ENCODE measurements around the gene UBE2Z.

The UBE2Z gene

GRCh38 chr17:48915459-48916282 is 7.5 kb downstream of the UBE2Z start:
- Histone ChIP-seq H3K27me3 (ENCODE audit: insufficient read depth, low read length, poor library complexity) (no peaks in the 10 kb centered on the region), H3K36me3 (ENCODE audit: insufficient read depth, low read length) (peaks cover 96% of the 10 kb centered on the region), H3K4me3 (ENCODE audit: low read depth in 1 of 2, low read length in 2 of 2) (no peak overlapping the region), H3K9me3 (ENCODE audit: insufficient read depth, low read length, severe bottlenecking) (no peaks in the 10 kb centered on the region), H3K9ac (ENCODE audit: low read depth, low read length) (no peak overlapping the region), H3K4me2 (ENCODE audit: insufficient read depth, low read length) (no peak overlapping the region), H2AFZ (ENCODE audit: low read depth, low read length) (no peak overlapping the region), H4K20me1 (ENCODE audit: insufficient read depth, low read length) (peaks cover 46% of the 10 kb centered on the region), H3K27ac (ENCODE audit: low read length) (no peak overlapping the region), H3K79me2 (ENCODE audit: insufficient read depth, low read length) (peaks cover 68% of the 10 kb centered on the region), H3K4me1 (ENCODE audit: insufficient read depth, low read length) (peaks cover 15% of the 10 kb centered on the region)
- DNase-seq (no peak), ATAC-seq (ENCODE audit: insufficient read depth, low read depth) (peak; percentile 22; the same call in 1 of the 3 replicates)
- TF ChIP-seq EZH2 (IDR thresholded peaks at IDR 0.05; ENCODE audit: borderline replicate concordance, low read depth, low read length, severe bottlenecking), result no peak
- TF ChIP-seq CTCF (IDR thresholded peaks at IDR 0.05; ENCODE audit: borderline replicate concordance, extremely low read depth, low read length, poor library complexity, severe bottlenecking), result no peak

DNA sequence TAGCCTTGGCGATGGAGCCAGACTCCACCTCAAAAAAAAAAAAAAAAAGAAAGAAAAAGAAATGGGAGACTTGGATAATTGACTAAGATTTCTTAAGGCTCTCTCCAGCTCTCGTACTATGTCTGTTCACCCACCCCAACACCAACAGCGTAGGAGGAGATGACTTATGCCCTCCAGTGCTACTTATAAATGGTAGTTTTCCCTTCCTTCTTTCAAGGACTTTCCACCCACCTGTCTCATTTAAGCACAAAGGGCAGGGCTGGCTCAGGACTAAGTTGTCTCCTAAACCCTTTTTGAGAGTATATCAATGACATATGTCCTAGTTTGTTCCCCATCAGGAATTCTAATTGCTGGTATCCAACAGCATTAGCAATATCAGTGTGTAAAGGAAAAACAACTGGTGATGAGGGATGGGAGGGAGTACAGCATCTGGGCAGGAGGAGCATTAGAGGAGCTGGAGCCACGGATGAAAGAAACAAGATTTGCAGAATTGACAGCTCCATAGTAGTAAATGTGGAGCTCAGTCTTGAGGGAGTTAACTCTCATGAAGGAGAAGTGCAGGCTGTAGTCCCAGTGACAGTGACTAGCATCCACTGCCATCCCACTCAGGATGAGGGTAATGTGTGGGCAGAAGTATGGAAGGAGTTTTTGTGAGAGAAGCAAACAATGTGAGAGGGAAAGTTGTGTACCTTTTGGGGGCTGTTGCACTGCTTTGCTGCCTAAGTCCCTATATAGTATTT is 17.2 kb downstream of the UBE2Z start:
- H3K27ac ChIP-seq (ENCODE audit: low read length), result no peak overlapping the region
- no peaks in the 10 kb centered on the region for H3K27me3 ChIP-seq (ENCODE audit: insufficient read depth, low read length, poor library complexity)
- no peak overlapping the region for H3K4me2 ChIP-seq (ENCODE audit: insufficient read depth, low read length)
- H3K4me1 ChIP-seq (ENCODE audit: insufficient read depth, low read length), result no peaks in the 10 kb centered on the region
- ATAC-seq (ENCODE audit: insufficient read depth, low read depth), result no peak
- H3K4me3 ChIP-seq (ENCODE audit: low read depth in 1 of 2, low read length in 2 of 2), result no peak overlapping the region
- no peak for TF ChIP-seq CTCF (IDR thresholded peaks at IDR 0.05; ENCODE audit: borderline replicate concordance, extremely low read depth, low read length, poor library complexity, severe bottlenecking)
- TF ChIP-seq EZH2 (IDR thresholded peaks at IDR 0.05; ENCODE audit: borderline replicate concordance, low read depth, low read length, severe bottlenecking), result no peak
- peaks cover 97% of the 10 kb centered on the region for H3K36me3 ChIP-seq (ENCODE audit: insufficient read depth, low read length)
- no peaks in the 10 kb centered on the region for H3K9me3 ChIP-seq (ENCODE audit: insufficient read depth, low read length, severe bottlenecking)
- H4K20me1 ChIP-seq (ENCODE audit: insufficient read depth, low read length), result peaks cover 32% of the 10 kb centered on the region
- DNase-seq, result no peak
- H3K79me2 ChIP-seq (ENCODE audit: insufficient read depth, low read length), result peaks cover 5% of the 10 kb centered on the region
- no peak overlapping the region for H2AFZ ChIP-seq (ENCODE audit: low read depth, low read length)
- no peak overlapping the region for H3K9ac ChIP-seq (ENCODE audit: low read depth, low read length)

- Histone ChIP-seq H3K27me3 (ENCODE audit: insufficient read depth, low read length, poor library complexity) (no peaks in the 10 kb centered on the region), H3K9me3 (ENCODE audit: insufficient read depth, low read length, severe bottlenecking) (no peaks in the 10 kb centered on the region), H3K9ac (ENCODE audit: low read depth, low read length) (no peak overlapping the region), H3K4me2 (ENCODE audit: insufficient read depth, low read length) (no peak overlapping the region), H3K4me1 (ENCODE audit: insufficient read depth, low read length) (no peaks in the 10 kb centered on the region), H3K79me2 (ENCODE audit: insufficient read depth, low read length) (0 out of 2 replicates have a peak, but pooled peaks cover 1% of the 10 kb centered on the region), H2AFZ (ENCODE audit: low read depth, low read length) (no peak overlapping the region), H4K20me1 (ENCODE audit: insufficient read depth, low read length) (peaks cover 31% of the 10 kb centered on the region), H3K36me3 (ENCODE audit: insufficient read depth, low read length) (peaks cover 97% of the 10 kb centered on the region), H3K4me3 (ENCODE audit: low read depth in 1 of 2, low read length in 2 of 2) (no peak overlapping the region), H3K27ac (ENCODE audit: low read length) (no peak overlapping the region)
- TF ChIP-seq EZH2 (IDR thresholded peaks at IDR 0.05; ENCODE audit: borderline replicate concordance, low read depth, low read length, severe bottlenecking), result no peak
- no peak for TF ChIP-seq CTCF (IDR thresholded peaks at IDR 0.05; ENCODE audit: borderline replicate concordance, extremely low read depth, low read length, poor library complexity, severe bottlenecking)
- DNase-seq, result no peak
- ATAC-seq (ENCODE audit: insufficient read depth, low read depth), result no peak
Observed at GRCh38 chr17:48925991-48926342, 17.8 kb downstream of the UBE2Z start.

Data from DND-41 (cell line).